ENCODE data around the gene IRF3.
A peak's percentile ranks its signal among the peaks of the same experiment; 100 is the strongest.

IRF3 gene

GRCh38 chr19:49667473-49667872 is 1.8 kb upstream of the IRF3 start:
- TF ChIP-seq CREB1 (IDR thresholded peaks at IDR 0.05; ENCODE audit: low read depth): no peak
- TF ChIP-seq NFIC (IDR thresholded peaks at IDR 0.05): no peak

GRCh38 chr19:49666120-49666444 is 425 bp upstream of the IRF3 start:
- no peak for TF ChIP-seq CREB1 (IDR thresholded peaks at IDR 0.05; ENCODE audit: low read depth)
- no peak for TF ChIP-seq YY1 (IDR thresholded peaks at IDR 0.05; ENCODE audit: low read depth)
- no peak for TF ChIP-seq CEBPB (IDR thresholded peaks at IDR 0.05)
- TF ChIP-seq EGR1 (IDR thresholded peaks at IDR 0.05): no peak
- no peak for TF ChIP-seq TAF1 (IDR thresholded peaks at IDR 0.05; ENCODE audit: low read depth)
- no peak for TF ChIP-seq TEAD4 (IDR thresholded peaks at IDR 0.05)

GRCh38 chr19:49665036-49665350 is 664 bp downstream of the IRF3 start:
- no peak for TF ChIP-seq FOXM1 (IDR thresholded peaks at IDR 0.05; ENCODE audit: borderline replicate concordance, low read depth)
- no peak for TF ChIP-seq TCF12 (IDR thresholded peaks at IDR 0.05; ENCODE audit: low read depth)
- no peak for TF ChIP-seq MAX (IDR thresholded peaks at IDR 0.05)
- TF ChIP-seq EP300 (IDR thresholded peaks at IDR 0.05; ENCODE audit: borderline replicate concordance): no peak
- TF ChIP-seq YY1 (IDR thresholded peaks at IDR 0.05; ENCODE audit: low read depth): no peak
- TF ChIP-seq NFIC (IDR thresholded peaks at IDR 0.05): no peak
- no peak for TF ChIP-seq TAF1 (IDR thresholded peaks at IDR 0.05; ENCODE audit: low read depth)
- no peak for TF ChIP-seq EGR1 (IDR thresholded peaks at IDR 0.05)
- no peak for TF ChIP-seq REST (IDR thresholded peaks at IDR 0.05; ENCODE audit: low read depth)
- no peak for TF ChIP-seq TEAD4 (IDR thresholded peaks at IDR 0.05)
- TF ChIP-seq USF1 (IDR thresholded peaks at IDR 0.05): no peak
- no peak for TF ChIP-seq RAD21 (IDR thresholded peaks at IDR 0.05; ENCODE audit: low read depth)
- TF ChIP-seq CEBPB (IDR thresholded peaks at IDR 0.05): no peak
- TF ChIP-seq ZBTB7A (IDR thresholded peaks at IDR 0.05; ENCODE audit: low read depth): no peak; the same call in 1 of the 2 replicates

- TF ChIP-seq NFIC (IDR thresholded peaks at IDR 0.05) (no peak), EGR1 (IDR thresholded peaks at IDR 0.05) (0 out of 2 replicates have a peak, but pooled peaks have one; percentile 10), USF1 (IDR thresholded peaks at IDR 0.05) (no peak), CEBPB (IDR thresholded peaks at IDR 0.05) (no peak), TEAD4 (IDR thresholded peaks at IDR 0.05) (peak; percentile 21; the same call in 1 of the 2 replicates), RAD21 (IDR thresholded peaks at IDR 0.05; ENCODE audit: low read depth) (0 out of 2 replicates have a peak, but pooled peaks have one; percentile 4), CREB1 (IDR thresholded peaks at IDR 0.05; ENCODE audit: low read depth) (no peak), TCF12 (IDR thresholded peaks at IDR 0.05; ENCODE audit: low read depth) (peak; percentile 54; the same call in 1 of the 2 replicates), REST (IDR thresholded peaks at IDR 0.05; ENCODE audit: low read depth) (no peak), MAX (IDR thresholded peaks at IDR 0.05) (peak; percentile 86), EP300 (IDR thresholded peaks at IDR 0.05; ENCODE audit: borderline replicate concordance) (peak; percentile 25; the same call in 1 of the 2 replicates), FOXM1 (IDR thresholded peaks at IDR 0.05; ENCODE audit: borderline replicate concordance, low read depth) (peak; percentile 18; the same call in 1 of the 2 replicates)
These were observed 1.3 kb downstream of the IRF3 start for GRCh38 chr19:49664171-49665035.

GRCh38 chr19:49663224-49663623 is 2.4 kb downstream of the IRF3 start:
- TF ChIP-seq TAF1 (IDR thresholded peaks at IDR 0.05; ENCODE audit: low read depth) (no peak), TCF12 (IDR thresholded peaks at IDR 0.05; ENCODE audit: low read depth) (no peak), EGR1 (IDR thresholded peaks at IDR 0.05) (no peak), ZBTB7A (IDR thresholded peaks at IDR 0.05; ENCODE audit: low read depth) (no peak), EP300 (IDR thresholded peaks at IDR 0.05; ENCODE audit: borderline replicate concordance) (no peak), NFIC (IDR thresholded peaks at IDR 0.05) (no peak)

GRCh38 chr19:49662011-49662410 is 3.6 kb downstream of the IRF3 start:
- TF ChIP-seq NFIC (IDR thresholded peaks at IDR 0.05) (no peak), ZBTB7A (IDR thresholded peaks at IDR 0.05; ENCODE audit: low read depth) (no peak), USF1 (IDR thresholded peaks at IDR 0.05) (no peak), EP300 (IDR thresholded peaks at IDR 0.05; ENCODE audit: borderline replicate concordance) (no peak), TCF12 (IDR thresholded peaks at IDR 0.05; ENCODE audit: low read depth) (no peak), TEAD4 (IDR thresholded peaks at IDR 0.05) (no peak), CREB1 (IDR thresholded peaks at IDR 0.05; ENCODE audit: low read depth) (no peak), REST (IDR thresholded peaks at IDR 0.05; ENCODE audit: low read depth) (no peak), YY1 (IDR thresholded peaks at IDR 0.05; ENCODE audit: low read depth) (no peak), MAX (IDR thresholded peaks at IDR 0.05) (no peak), EGR1 (IDR thresholded peaks at IDR 0.05) (no peak), CEBPB (IDR thresholded peaks at IDR 0.05) (no peak), TAF1 (IDR thresholded peaks at IDR 0.05; ENCODE audit: low read depth) (no peak), FOXM1 (IDR thresholded peaks at IDR 0.05; ENCODE audit: borderline replicate concordance, low read depth) (no peak), RAD21 (IDR thresholded peaks at IDR 0.05; ENCODE audit: low read depth) (no peak)
